CD14-positive monocyte (primary cell): ENCODE results near the gene RIN2. TPM values are rescaled to one million over a fixed set of nuclear protein-coding genes. Genes with fewer than 3 reads are reported as not detected.

Experiments
- DNase-seq, 3 donors: peaks; one replicate each; pipeline ENCODE4 v3.0.0-alpha.2; 2011 to 2022
- H2AFZ ChIP-seq: 2 replicates; pipeline ENCODE4 v1.6.0; 2012; ENCODE audit warnings: mild to moderate bottlenecking, low read depth, low read length, inconsistent platforms; ENCODE audit not compliant: insufficient read depth, poor library complexity, severe bottlenecking
- H3K27ac ChIP-seq, 2 donors: 1 replicate in 1 of 2; 2 replicates in 1 of 2; pipeline ENCODE4 v1.5.1; 2012 to 2013; ENCODE audit warnings: low read length in 2 of 2, control low read depth in 1 of 2, inconsistent platforms in 1 of 2, low read depth in 1 of 2, mild to moderate bottlenecking in 1 of 2
- H3K27me3 ChIP-seq, 2 donors: one replicate each; pipeline versions ENCODE4 v1.6.0 to v1.6.1; 2011 to 2013; ENCODE audit warnings: low read length in 2 of 2; ENCODE audit not compliant: control insufficient read depth in 2 of 2, insufficient read depth in 2 of 2
- H3K36me3 ChIP-seq, 2 donors: replicated peaks in 1 of 2; 1 replicate in 1 of 2; 2 replicates in 1 of 2; pipeline versions ENCODE4 v1.5.1 to v1.6.1; 2012 to 2013; ENCODE audit warnings: low read length in 2 of 2, control low read depth in 1 of 2, inconsistent platforms in 1 of 2, mild to moderate bottlenecking in 1 of 2; ENCODE audit not compliant: insufficient read depth in 2 of 2, control insufficient read depth in 1 of 2
- H3K4me1 ChIP-seq, 2 donors: 1 replicate in 1 of 2; 2 replicates in 1 of 2; pipeline versions ENCODE4 v1.5.1 to v1.6.1; 2012 to 2013; ENCODE audit warnings: low read length in 2 of 2, control low read depth in 1 of 2, inconsistent platforms in 1 of 2, mild to moderate bottlenecking in 1 of 2, moderate library complexity in 1 of 2; ENCODE audit not compliant: insufficient read depth in 2 of 2, control insufficient read depth in 1 of 2
- H3K4me2 ChIP-seq: replicated peaks from 2 replicates; pipeline ENCODE3; 2012; ENCODE audit warnings: low read length, moderate library complexity, mild to moderate bottlenecking; ENCODE audit not compliant: poor library complexity, severe bottlenecking; ENCODE audit errors: extremely low read depth
- H3K4me3 ChIP-seq, 3 experiments: fragments of 200-600 bp in 1 of 3; sonication (generic) in 1 of 3; replicated peaks in 1 of 3; 1 replicate in 2 of 3; 2 replicates in 1 of 3; pipeline ENCODE4 v1.5.1; 2011 to 2013; ENCODE audit warnings: low read length in 3 of 3, mild to moderate bottlenecking in 3 of 3, control low read depth in 2 of 3, low read depth in 2 of 3, inconsistent platforms in 1 of 3, moderate library complexity in 1 of 3
- H3K79me2 ChIP-seq: 2 replicates; pipeline ENCODE4 v1.6.0; 2012; ENCODE audit warnings: mild to moderate bottlenecking, control low read depth, inconsistent platforms, low read length, moderate library complexity; ENCODE audit not compliant: insufficient read depth
- H3K9ac ChIP-seq: 2 replicates; pipeline ENCODE4 v1.6.0; 2017; ENCODE audit warnings: low read length, mild to moderate bottlenecking; ENCODE audit not compliant: insufficient read depth, poor library complexity, severe bottlenecking
- H3K9me3 ChIP-seq, 2 donors: replicated peaks in 1 of 2; 1 replicate in 1 of 2; 2 replicates in 1 of 2; pipeline versions ENCODE4 v1.5.1 to v1.6.1; 2012 to 2013; ENCODE audit warnings: low read length in 2 of 2, control low read depth in 1 of 2; ENCODE audit not compliant: control insufficient read depth in 1 of 2, insufficient read depth in 1 of 2
- H4K20me1 ChIP-seq: 2 replicates; pipeline ENCODE4 v1.6.0; 2012; ENCODE audit warnings: mild to moderate bottlenecking, low read length, control low read depth, moderate library complexity; ENCODE audit not compliant: insufficient read depth
- H3K27ac Mint-ChIP-seq, 7 donors: one replicate each; pipeline ENCODE4 v1.8.0; 2020; ENCODE audit warnings: mild to moderate bottlenecking in 7 of 7, mixed read lengths in 7 of 7, moderate library complexity in 6 of 7, inconsistent platforms in 2 of 7
- H3K27me3 Mint-ChIP-seq, 3 donors: one replicate each; pipeline ENCODE4 v1.8.0; 2021 to 2022; ENCODE audit warnings: low read depth in 3 of 3, mild to moderate bottlenecking in 3 of 3, mixed read lengths in 3 of 3, moderate library complexity in 3 of 3, inconsistent platforms in 1 of 3
- H3K36me3 Mint-ChIP-seq, 2 donors: one replicate each; pipeline ENCODE4 v1.8.0; 2020; ENCODE audit warnings: mixed read lengths in 2 of 2, inconsistent platforms in 1 of 2, mild to moderate bottlenecking in 1 of 2
- H3K4me1 Mint-ChIP-seq: one replicate; pipeline ENCODE4 v1.8.0; 2020; ENCODE audit warnings: mild to moderate bottlenecking, mixed read lengths
- H3K4me3 Mint-ChIP-seq, 2 donors: one replicate each; pipeline ENCODE4 v1.8.0; 2020; ENCODE audit warnings: mild to moderate bottlenecking in 2 of 2, mixed read lengths in 2 of 2, moderate library complexity in 1 of 2
- H3K9me3 Mint-ChIP-seq, 7 donors: one replicate each; pipeline ENCODE4 v1.8.0; 2020 to 2022; ENCODE audit warnings: mixed read lengths in 7 of 7, mild to moderate bottlenecking in 6 of 7, moderate library complexity in 6 of 7, inconsistent platforms in 2 of 7
- WGBS: methylation state at CpG from one replicate; pipeline ENCODE4 v1.1.5; 2013; ENCODE audit warnings: missing lambda C conversion rate; ENCODE audit not compliant: insufficient coverage; 5-methylcytosine and 5-hydroxymethylcytosine counted together
- intact Hi-C, 2 donors: fragments of 100-400 bp; cut with micrococcal nuclease; formaldehyde crosslinking; loops; one replicate each; pipeline versions ENCODE4 v1.15.0 to v1.15.1; 2023
- polyA plus RNA-seq, 3 donors: library from polyadenylated mRNA; depleted of rRNA in 1 of 3; unstranded in 2 of 3; stranded (reverse) in 1 of 3; fragments of 300-500 nt in 2 of 3; fragments of >200 nt in 1 of 3; fragmentation: Illumina TruSeq in 2 of 3; gene quantifications; 1 replicate in 2 of 3; 2 replicates in 1 of 3; pipeline ENCODE4 v1.2.3, GENCODE V29; 2012 to 2021
- TF ChIP-seq, protein P1 (sequence below): fragments of 200-600 bp; IDR thresholded peaks from one replicate; pipeline ENCODE4 v1.8.0; 2022; ENCODE audit warnings: antibody characterized with exemption, mild to moderate bottlenecking

Gene RIN2
- polyA plus RNA-seq, 3 donors: 5.6 to 25.4 (median 15.4) TPM

DNA sequence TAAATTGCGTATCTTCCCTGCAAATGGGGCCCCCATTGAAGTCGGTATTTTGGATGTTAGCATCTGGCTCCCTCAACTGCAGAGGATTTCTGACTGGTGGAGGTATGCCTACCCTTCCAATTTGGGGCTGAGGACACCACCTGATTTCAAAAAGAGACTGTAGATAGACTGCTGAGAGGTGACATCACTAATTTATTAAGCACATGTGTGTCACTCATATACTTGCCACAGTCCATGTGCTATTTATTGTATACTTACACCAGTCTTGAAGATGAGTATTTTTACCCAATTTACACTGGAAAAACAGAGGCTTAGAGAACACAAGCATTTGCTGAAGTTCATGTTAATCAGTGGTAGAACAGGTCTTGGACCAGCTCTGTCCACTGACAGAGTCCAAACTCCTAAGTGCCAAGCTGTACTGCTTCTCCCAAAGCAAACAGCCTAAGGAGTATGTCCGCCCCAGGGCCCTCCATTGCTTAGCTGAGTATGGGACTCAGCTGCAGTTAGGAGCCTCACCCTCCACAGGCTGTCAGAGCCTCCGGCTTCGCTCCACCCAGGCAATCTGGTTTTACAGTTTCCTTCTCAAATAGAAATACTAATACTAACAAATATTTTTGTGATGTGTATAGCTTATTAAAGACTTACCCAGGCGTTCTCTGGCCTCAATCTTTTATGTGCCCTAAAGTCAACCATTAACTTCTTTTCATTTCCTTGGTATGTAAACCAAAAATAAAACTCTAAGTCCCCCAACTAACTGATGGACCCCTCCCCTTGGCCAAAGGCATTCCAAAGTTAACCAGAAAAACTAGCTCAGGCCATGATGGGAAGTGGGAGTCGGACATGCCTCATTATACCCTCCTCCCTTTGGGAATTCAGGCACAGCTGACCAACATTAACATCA is 17.5 kb downstream of the RIN2 start:
- peaks cover 0 to 4% (median 3%) of the 10 kb centered on the region in 3 donors for H3K27me3 Mint-ChIP-seq

GRCh38 chr20:19777315-19777714 is 19.3 kb downstream of the RIN2 start:
- Histone ChIP-seq H3K36me3 (peaks cover 3 to 9% of the 10 kb centered on the region in 2 donors), H4K20me1 (peaks cover 44% of the 10 kb centered on the region), H3K4me2 (no peak overlapping the region), H2AFZ (no peak overlapping the region), H3K27ac (no peak overlapping the region), H3K27me3 (no peaks in the 10 kb centered on the region), H3K9ac (no peak overlapping the region), H3K9me3 (no peaks in the 10 kb centered on the region), H3K4me1 (peaks cover 9% of the 10 kb centered on the region in 2 donors), H3K4me3 (no peak overlapping the region), H3K79me2 (no peaks in the 10 kb centered on the region)
- DNase-seq: no peak
- WGBS: no CpG with 5 or more reads among the region's 6 CpGs
- TF ChIP-seq, protein P1, sequence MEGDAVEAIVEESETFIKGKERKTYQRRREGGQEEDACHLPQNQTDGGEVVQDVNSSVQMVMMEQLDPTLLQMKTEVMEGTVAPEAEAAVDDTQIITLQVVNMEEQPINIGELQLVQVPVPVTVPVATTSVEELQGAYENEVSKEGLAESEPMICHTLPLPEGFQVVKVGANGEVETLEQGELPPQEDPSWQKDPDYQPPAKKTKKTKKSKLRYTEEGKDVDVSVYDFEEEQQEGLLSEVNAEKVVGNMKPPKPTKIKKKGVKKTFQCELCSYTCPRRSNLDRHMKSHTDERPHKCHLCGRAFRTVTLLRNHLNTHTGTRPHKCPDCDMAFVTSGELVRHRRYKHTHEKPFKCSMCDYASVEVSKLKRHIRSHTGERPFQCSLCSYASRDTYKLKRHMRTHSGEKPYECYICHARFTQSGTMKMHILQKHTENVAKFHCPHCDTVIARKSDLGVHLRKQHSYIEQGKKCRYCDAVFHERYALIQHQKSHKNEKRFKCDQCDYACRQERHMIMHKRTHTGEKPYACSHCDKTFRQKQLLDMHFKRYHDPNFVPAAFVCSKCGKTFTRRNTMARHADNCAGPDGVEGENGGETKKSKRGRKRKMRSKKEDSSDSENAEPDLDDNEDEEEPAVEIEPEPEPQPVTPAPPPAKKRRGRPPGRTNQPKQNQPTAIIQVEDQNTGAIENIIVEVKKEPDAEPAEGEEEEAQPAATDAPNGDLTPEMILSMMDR: no peak
- intact Hi-C loops: no loop called here
- Mint-ChIP-seq H3K4me1 (peaks cover 14% of the 10 kb centered on the region), H3K27ac (no peak overlapping the region), H3K36me3 (peaks cover 10 to 29% of the 10 kb centered on the region in 2 donors), H3K4me3 (no peak overlapping the region), H3K27me3 (peaks cover 0 to 3% (median 0%) of the 10 kb centered on the region in 3 donors), H3K9me3 (peaks cover 0 to 2% (median 0%) of the 10 kb centered on the region in 7 donors)

More for the DNA sequence above, 17.5 kb downstream of the RIN2 start:
- peaks cover 11 to 30% of the 10 kb centered on the region in 2 donors for H3K36me3 Mint-ChIP-seq
- no peak overlapping the region for H3K4me3 ChIP-seq
- no peak overlapping the region for H3K9ac ChIP-seq
- peaks cover 3 to 10% of the 10 kb centered on the region in 2 donors for H3K36me3 ChIP-seq
- H3K9me3 Mint-ChIP-seq: no peaks in the 10 kb centered on the region
- TF ChIP-seq, protein P1: no peak
- WGBS: 90% methylated on average over 3 of the region's 7 CpGs
- intact Hi-C loops: no loop called here
- DNase-seq: no peak
- H2AFZ ChIP-seq: no peak overlapping the region
- peaks cover 4 to 6% of the 10 kb centered on the region in 2 donors for H3K4me1 ChIP-seq
- H3K27ac Mint-ChIP-seq: no peak overlapping the region
- no peak overlapping the region for H3K4me3 Mint-ChIP-seq
- H3K79me2 ChIP-seq: no peaks in the 10 kb centered on the region
- H4K20me1 ChIP-seq: peaks cover 60% of the 10 kb centered on the region
- H3K4me2 ChIP-seq: no peak overlapping the region
- no peaks in the 10 kb centered on the region for H3K9me3 ChIP-seq
- H3K27ac ChIP-seq: no peak overlapping the region
- H3K27me3 ChIP-seq: no peaks in the 10 kb centered on the region
- peaks cover 20% of the 10 kb centered on the region for H3K4me1 Mint-ChIP-seq
